HCT116 (cell line): ENCODE results near the gene SDK1. TPM values are rescaled to one million over a fixed set of nuclear protein-coding genes. Genes with fewer than 3 reads are reported as not detected.

Source experiments
- ATAC-seq: fragments of 200-7000 bp; cut with Tn5 transposase; 2 replicates; pipeline ENCODE4 v1.9.1; 2020; ENCODE audit warnings: mild to moderate bottlenecking, moderate library complexity
- BruUV-seq: library from RNA; stranded (reverse); fragments of 400-500 nt; replicated peaks from 2 replicates; lab custom pipeline; 2021; lab: Mats Ljungman, UMichigan
- CTCF ChIA-PET: fragments of 300-600 bp; sonication (Branson Sonifier 250); formaldehyde crosslinking; loops from one replicate; lab custom pipeline; 2021; ENCODE audit warnings: antibody characterized with exemption; lab: Charles Lee
- POLR2A ChIA-PET: fragments of 300-600, 350-600 bp; sonication (Branson Sonifier 250); formaldehyde crosslinking; loops from one replicate; lab custom pipeline; 2021; ENCODE audit warnings: antibody characterized with exemption; lab: Charles Lee
- RAD21 ChIA-PET, 2 experiments: fragments of 300-600 bp; sonication (Branson Sonifier 250); formaldehyde crosslinking; loops; one replicate each; lab custom pipeline; 2023; ENCODE audit warnings: low total read pairs in 2 of 2; ENCODE audit not compliant: uncharacterized antibody in 2 of 2, unreplicated experiment in 2 of 2, low non-redundant PET in 1 of 2; lab: Charles Lee
- DNase-seq: peaks from one replicate; pipeline ENCODE4 v3.0.0-alpha.2; 2010; ENCODE audit warnings: low read depth, low spot score
- H2AFZ ChIP-seq: fragments of 200-600 bp; shearing (Covaris generic), sonication (generic); 2 replicates; pipeline ENCODE4 v1.6.1; 2017; ENCODE audit warnings: low read depth, mixed run types, mixed read lengths, antibody characterized with exemption, low read length; ENCODE audit not compliant: poor library complexity, severe bottlenecking
- H3K27ac ChIP-seq: 2 replicates; pipeline ENCODE4 v1.5.1; 2012; ENCODE audit warnings: low read depth, low read length
- H3K27me3 ChIP-seq: fragments of 200-600 bp; sonication (generic); 2 replicates; pipeline ENCODE4 v1.6.1; 2016; ENCODE audit warnings: mixed run types, low read length, mixed read lengths; ENCODE audit not compliant: insufficient read depth
- H3K36me3 ChIP-seq, 2 experiments: fragments of 200-500 bp in 1 of 2; fragments of 200-600 bp in 1 of 2; sonication (Bioruptor generic) in 1 of 2; sonication (generic) in 1 of 2; 2 replicates each; pipeline versions ENCODE4 v1.5.1 to v1.6.1; 2014 to 2016; ENCODE audit warnings: low read length in 2 of 2, inconsistent platforms in 1 of 2, mixed read lengths in 1 of 2, mixed run types in 1 of 2; ENCODE audit not compliant: insufficient read depth in 2 of 2, control insufficient read depth in 1 of 2
- H3K4me1 ChIP-seq, 2 experiments: fragments of 200-600 bp in 1 of 2; sonication (generic) in 1 of 2; 2 replicates each; pipeline versions ENCODE4 v1.5.1 to v1.6.1; 2012 to 2017; ENCODE audit warnings: low read length in 2 of 2, inconsistent platforms in 1 of 2, mild to moderate bottlenecking in 1 of 2, mixed read lengths in 1 of 2, mixed run types in 1 of 2, moderate library complexity in 1 of 2; ENCODE audit not compliant: insufficient read depth in 2 of 2, control insufficient read depth in 1 of 2
- H3K4me2 ChIP-seq: fragments of 200-600 bp; sonication (generic); 2 replicates; pipeline ENCODE4 v1.6.1; 2017; ENCODE audit warnings: mixed run types, low read length, mixed read lengths
- H3K4me3 ChIP-seq, 2 experiments: fragments of 200-600 bp in 1 of 2; sonication (generic) in 1 of 2; replicated peaks in 1 of 2; 2 replicates each; pipeline ENCODE4 v1.5.1; 2011 to 2016; ENCODE audit warnings: low read length in 2 of 2, control low read depth in 1 of 2, low read depth in 1 of 2, mild to moderate bottlenecking in 1 of 2, mixed read lengths in 1 of 2, mixed run types in 1 of 2
- H3K79me2 ChIP-seq: fragments of 200-600 bp; sonication (generic); 2 replicates; pipeline ENCODE4 v1.6.1; 2017; ENCODE audit warnings: mild to moderate bottlenecking, mixed run types, low read length, moderate library complexity, mixed read lengths; ENCODE audit not compliant: insufficient read depth
- H3K9ac ChIP-seq: fragments of 200-600 bp; sonication (generic); 2 replicates; pipeline ENCODE4 v1.6.1; 2016; ENCODE audit warnings: low read length, mixed read lengths
- H3K9me2 ChIP-seq: fragments of 200-600 bp; sonication (generic), shearing (Covaris generic); 2 replicates; pipeline ENCODE4 v1.6.1; 2017; ENCODE audit warnings: mixed run types, mild to moderate bottlenecking, moderate library complexity; ENCODE audit not compliant: insufficient read depth
- H3K9me3 ChIP-seq, 2 experiments: fragments of 200-500 bp in 1 of 2; fragments of 200-600 bp in 1 of 2; sonication (Bioruptor generic) in 1 of 2; sonication (generic) in 1 of 2; 2 replicates each; pipeline ENCODE4 v1.6.1; 2014 to 2017; ENCODE audit warnings: low read length in 2 of 2, mixed read lengths in 2 of 2, inconsistent platforms in 1 of 2, low read depth in 1 of 2, mild to moderate bottlenecking in 1 of 2, mixed run types in 1 of 2, moderate library complexity in 1 of 2; ENCODE audit not compliant: control insufficient read depth in 1 of 2, insufficient read depth in 1 of 2
- H4K20me1 ChIP-seq: fragments of 200-600 bp; sonication (generic), shearing (Covaris generic); 2 replicates; pipeline ENCODE4 v1.6.1; 2017; ENCODE audit warnings: mixed run types, mild to moderate bottlenecking, moderate library complexity; ENCODE audit not compliant: insufficient read depth
- ATF3 ChIP-seq: IDR thresholded peaks from 2 replicates; pipeline ENCODE4 v1.6.1; 2012
- CBX3 ChIP-seq: IDR thresholded peaks from 2 replicates; pipeline ENCODE4 v1.6.1; 2012; ENCODE audit warnings: low read depth
- CEBPB ChIP-seq: IDR thresholded peaks from 2 replicates; pipeline ENCODE4 v1.6.1; 2012; ENCODE audit warnings: low read depth
- CTCF ChIP-seq, 3 experiments: fragments of 200-600 bp in 1 of 3; sonication (generic) in 1 of 3; IDR thresholded peaks in 2 of 3; conservative IDR thresholded peaks in 1 of 3; 2 replicates each; pipeline ENCODE4 v1.5.1; 2012 to 2017; ENCODE audit warnings: low read depth in 2 of 3, low read length in 2 of 3, antibody characterized with exemption in 1 of 3, borderline replicate concordance in 1 of 3, control low read depth in 1 of 3, mild to moderate bottlenecking in 1 of 3, mixed read lengths in 1 of 3, mixed run types in 1 of 3, moderate library complexity in 1 of 3; ENCODE audit not compliant: insufficient read depth in 1 of 3
- EGR1 ChIP-seq: IDR thresholded peaks from 2 replicates; pipeline ENCODE4 v1.6.1; 2012; ENCODE audit warnings: low read depth
- ELF1 ChIP-seq: IDR thresholded peaks from 2 replicates; pipeline ENCODE4 v1.6.1; 2012; ENCODE audit warnings: low read depth, borderline replicate concordance
- EZH2 ChIP-seq: fragments of 200-600 bp; sonication (generic); IDR thresholded peaks from 2 replicates; pipeline ENCODE4 v1.6.1; 2017; ENCODE audit warnings: antibody characterized with exemption, mixed run types
- EZH2phosphoT487 ChIP-seq: fragments of 200-600 bp; IDR thresholded peaks from 2 replicates; pipeline ENCODE4 v1.6.1; 2018; ENCODE audit warnings: antibody characterized with exemption, borderline replicate concordance
- FOSL1 ChIP-seq: IDR thresholded peaks from 2 replicates; pipeline ENCODE4 v1.6.1; 2012; ENCODE audit warnings: low read depth
- JUND ChIP-seq: IDR thresholded peaks from 2 replicates; pipeline ENCODE4 v1.6.1; 2012
- MAX ChIP-seq: IDR thresholded peaks from 2 replicates; pipeline ENCODE4 v1.6.1; 2012
- POLR2A ChIP-seq: IDR thresholded peaks from 2 replicates; pipeline ENCODE4 v1.7.0; 2011; ENCODE audit warnings: borderline replicate concordance; ENCODE audit not compliant: insufficient read depth, insufficient read length; ENCODE audit errors: extremely low read depth
- RAD21 ChIP-seq: IDR thresholded peaks from 2 replicates; pipeline ENCODE4 v1.6.1; 2012; ENCODE audit warnings: low read depth, mild to moderate bottlenecking
- SP1 ChIP-seq: IDR thresholded peaks from 2 replicates; pipeline ENCODE4 v1.6.1; 2012; ENCODE audit warnings: low read depth
- SRF ChIP-seq: IDR thresholded peaks from 2 replicates; pipeline ENCODE4 v1.6.1; 2012; ENCODE audit warnings: low read depth
- YY1 ChIP-seq: IDR thresholded peaks from 2 replicates; pipeline ENCODE4 v1.6.1; 2011; ENCODE audit warnings: low read length, low read depth, moderate library complexity, mild to moderate bottlenecking; ENCODE audit not compliant: insufficient replicate concordance; ENCODE audit errors: extremely low read depth
- ZBTB33 ChIP-seq: IDR thresholded peaks from 2 replicates; pipeline ENCODE4 v1.6.1; 2011; ENCODE audit warnings: mild to moderate bottlenecking, low read length, moderate library complexity; ENCODE audit not compliant: insufficient replicate concordance; ENCODE audit errors: extremely low read depth
- ZNF274 ChIP-seq: fragments of 200-500 bp; sonication (Bioruptor generic); IDR thresholded peaks from 2 replicates; pipeline ENCODE4 v1.6.1; 2014; ENCODE audit warnings: mild to moderate bottlenecking, low read depth, low read length, inconsistent platforms
- intact Hi-C: fragments of 100-400 bp; cut with micrococcal nuclease; formaldehyde crosslinking; loops from 2 replicates; pipeline ENCODE4 v1.10.0; 2022
- total RNA-seq: library from RNA; stranded (reverse); gene quantifications from one replicate; pipeline ENCODE4 v1.2.1, GENCODE V29; 2021; ENCODE audit not compliant: unreplicated experiment

The SDK1 gene
- total RNA-seq, 1 experiment from 2014 or later = 0.05 TPM

GRCh38 chr7:3358991-3359390, 57.9 kb downstream of the SDK1 start:
- H3K27ac ChIP-seq = no peak overlapping the region
- no peak overlapping the region for H3K9ac ChIP-seq
- intact Hi-C loops = no loop called here
- no peaks in the 10 kb centered on the region for H3K4me1 ChIP-seq
- H3K79me2 ChIP-seq = no peaks in the 10 kb centered on the region
- no peaks in the 10 kb centered on the region; a peak in 1 of 4 replicates for H3K36me3 ChIP-seq
- ChIA-PET RAD21 (no interaction called here), POLR2A (no interaction called here), CTCF (no interaction called here)
- H3K9me2 ChIP-seq = no peaks in the 10 kb centered on the region
- peaks cover 42% of the 10 kb centered on the region for H3K27me3 ChIP-seq
- H3K9me3 ChIP-seq = no peaks in the 10 kb centered on the region
- no peak for TF ChIP-seq YY1
- TF ChIP-seq EZH2phosphoT487 = no peak
- no peak for TF ChIP-seq ATF3
- no peak for TF ChIP-seq EGR1
- TF ChIP-seq POLR2A = no peak
- no peak for TF ChIP-seq RAD21
- no peak for TF ChIP-seq MAX
- no peak for TF ChIP-seq SP1
- no peak for TF ChIP-seq ZBTB33
- no peak for TF ChIP-seq ZNF274
- no peak for TF ChIP-seq CBX3
- no peak for TF ChIP-seq FOSL1
- no peak for TF ChIP-seq CTCF (IDR thresholded peaks at IDR 0.05 in 2 of 3, conservative IDR thresholded peaks at IDR 0.05 in 1 of 3; ENCODE audit: borderline replicate concordance in 1 of 3, insufficient read depth in 1 of 3, low read depth in 2 of 3, low read length in 2 of 3)
- no peak for TF ChIP-seq JUND
- TF ChIP-seq EZH2 = no peak
- TF ChIP-seq CEBPB = no peak
- no peak for TF ChIP-seq SRF
- TF ChIP-seq ELF1 = no peak
- ATAC-seq (0 out of 2 replicates have a peak, but pooled peaks have one; percentile 30), DNase-seq (no peak)
- no peak overlapping the region for H2AFZ ChIP-seq
- BruUV-seq = no TSS peak
- no peak overlapping the region for H3K4me2 ChIP-seq
- no peak overlapping the region for H3K4me3 ChIP-seq
- no peaks in the 10 kb centered on the region; the same call in 1 of the 2 replicates for H4K20me1 ChIP-seq
